ENCODE measurements around the gene PLCB4.

The PLCB4 gene

GRCh38 chr20:9108260-9108659 lies 39.4 kb downstream of the PLCB4 start:
- Mint-ChIP-seq H3K4me1 (ENCODE audit: low read depth) (no peaks in the 10 kb centered on the region), H3K27ac (no peak overlapping the region), H3K36me3 (ENCODE audit: low read depth) (no peaks in the 10 kb centered on the region), H3K27me3 (ENCODE audit: low read depth) (no peaks in the 10 kb centered on the region), H3K4me3 (no peak overlapping the region), H3K9me3 (no peaks in the 10 kb centered on the region)

DNA sequence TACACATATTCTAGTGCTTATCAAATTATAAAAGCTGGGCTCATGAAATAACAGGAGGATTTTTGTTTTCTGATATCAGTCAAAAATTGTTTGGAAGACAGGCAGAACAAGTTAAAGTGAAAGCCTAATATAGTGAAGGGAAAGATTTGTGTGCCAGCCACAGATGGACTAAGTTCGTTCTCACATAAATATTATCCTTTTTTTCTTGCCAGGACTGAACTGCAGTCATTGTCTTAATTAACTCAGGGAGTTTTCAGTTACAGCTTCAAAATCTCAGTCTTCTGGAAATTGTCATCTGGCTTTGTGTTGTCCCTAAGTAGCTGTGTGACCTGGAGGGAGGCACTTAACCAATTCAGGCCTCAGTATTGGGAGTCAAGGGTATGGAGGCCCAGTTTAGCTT lies 40.7 kb downstream of the PLCB4 start:
- Mint-ChIP-seq H3K4me3 (no peak overlapping the region), H3K4me1 (ENCODE audit: low read depth) (no peaks in the 10 kb centered on the region), H3K36me3 (ENCODE audit: low read depth) (no peaks in the 10 kb centered on the region), H3K9me3 (no peaks in the 10 kb centered on the region), H3K27ac (no peak overlapping the region), H3K27me3 (ENCODE audit: low read depth) (no peaks in the 10 kb centered on the region)

- no peaks in the 10 kb centered on the region for H3K36me3 Mint-ChIP-seq (ENCODE audit: low read depth)
- no peaks in the 10 kb centered on the region for H3K27me3 Mint-ChIP-seq (ENCODE audit: low read depth)
- no peak overlapping the region for H3K27ac Mint-ChIP-seq
- H3K9me3 Mint-ChIP-seq, result no peaks in the 10 kb centered on the region
- H3K4me3 Mint-ChIP-seq, result no peak overlapping the region
- H3K4me1 Mint-ChIP-seq (ENCODE audit: low read depth), result no peaks in the 10 kb centered on the region
Measured at GRCh38 chr20:9110365-9110764, 41.5 kb downstream of the PLCB4 start.

- Mint-ChIP-seq H3K36me3 (ENCODE audit: low read depth) (no peaks in the 10 kb centered on the region), H3K27me3 (ENCODE audit: low read depth) (no peaks in the 10 kb centered on the region), H3K4me3 (no peak overlapping the region), H3K9me3 (no peaks in the 10 kb centered on the region), H3K27ac (no peak overlapping the region), H3K4me1 (ENCODE audit: low read depth) (no peaks in the 10 kb centered on the region)
Measured at GRCh38 chr20:9110916-9111432, 42.1 kb downstream of the PLCB4 start.

- H3K27me3 Mint-ChIP-seq (ENCODE audit: low read depth), result no peaks in the 10 kb centered on the region
- H3K4me1 Mint-ChIP-seq (ENCODE audit: low read depth), result no peaks in the 10 kb centered on the region
- H3K36me3 Mint-ChIP-seq (ENCODE audit: low read depth), result no peaks in the 10 kb centered on the region
- H3K27ac Mint-ChIP-seq, result no peak overlapping the region
- no peaks in the 10 kb centered on the region for H3K9me3 Mint-ChIP-seq
- H3K4me3 Mint-ChIP-seq, result no peak overlapping the region
Measured at GRCh38 chr20:9112541-9113515, 43.9 kb downstream of the PLCB4 start.

- Mint-ChIP-seq H3K9me3 (no peaks in the 10 kb centered on the region), H3K27me3 (ENCODE audit: low read depth) (no peaks in the 10 kb centered on the region), H3K27ac (no peak overlapping the region)
Measured at GRCh38 chr20:9114709-9115108, 45.8 kb downstream of the PLCB4 start.

DNA sequence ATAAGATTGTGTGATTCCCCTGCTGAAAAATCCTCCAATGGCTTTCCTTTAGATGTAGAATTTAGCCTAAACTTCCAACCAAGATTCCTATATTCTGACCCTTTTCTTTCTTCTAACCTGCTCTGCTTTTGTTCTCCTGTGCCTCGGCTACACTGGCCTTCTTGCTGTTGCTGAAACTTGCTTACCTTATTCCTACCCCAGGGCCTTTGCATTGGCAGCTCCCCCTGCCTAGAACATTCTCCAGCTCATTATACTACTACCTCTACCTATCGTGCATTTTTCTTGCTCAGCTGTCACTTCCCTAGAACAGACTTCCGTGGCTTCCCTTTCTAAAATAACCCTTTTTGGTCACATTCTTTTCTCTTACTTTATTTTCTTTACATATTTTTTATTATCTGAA lies 48.7 kb downstream of the PLCB4 start:
- H3K27ac Mint-ChIP-seq, result no peak overlapping the region
- no peak overlapping the region for H3K4me3 Mint-ChIP-seq
- no peaks in the 10 kb centered on the region for H3K36me3 Mint-ChIP-seq (ENCODE audit: low read depth)
- H3K9me3 Mint-ChIP-seq, result no peaks in the 10 kb centered on the region
- H3K27me3 Mint-ChIP-seq (ENCODE audit: low read depth), result no peaks in the 10 kb centered on the region
- H3K4me1 Mint-ChIP-seq (ENCODE audit: low read depth), result no peaks in the 10 kb centered on the region

More at GRCh38 chr20:9114709-9115108, 45.8 kb downstream of the PLCB4 start:
- H3K4me3 Mint-ChIP-seq, result no peak overlapping the region
- H3K4me1 Mint-ChIP-seq (ENCODE audit: low read depth), result no peaks in the 10 kb centered on the region
- H3K36me3 Mint-ChIP-seq (ENCODE audit: low read depth), result no peaks in the 10 kb centered on the region

DNA sequence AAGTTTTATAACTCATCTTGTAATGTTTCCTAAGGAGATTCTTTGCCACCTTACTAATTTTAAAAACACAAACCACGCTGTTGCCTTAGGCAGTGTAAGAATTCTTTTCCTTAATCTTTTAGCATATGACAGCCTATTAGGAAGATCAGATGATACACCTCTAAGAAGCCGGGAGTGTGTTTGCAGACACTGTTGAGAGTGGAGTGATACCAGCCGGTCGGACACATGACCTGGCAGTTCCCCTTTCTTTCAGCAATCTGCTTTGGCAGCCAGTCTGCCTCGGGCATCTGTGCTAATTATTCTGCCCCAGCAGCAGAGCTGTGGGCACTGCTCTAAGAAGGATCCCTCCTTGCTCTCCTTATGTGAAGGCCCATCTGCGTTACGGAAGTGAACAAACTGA lies 50.9 kb downstream of the PLCB4 start:
- H3K4me1 Mint-ChIP-seq (ENCODE audit: low read depth), result no peaks in the 10 kb centered on the region
- no peak overlapping the region for H3K27ac Mint-ChIP-seq
- no peaks in the 10 kb centered on the region for H3K27me3 Mint-ChIP-seq (ENCODE audit: low read depth)
- no peaks in the 10 kb centered on the region for H3K36me3 Mint-ChIP-seq (ENCODE audit: low read depth)
- H3K9me3 Mint-ChIP-seq, result no peaks in the 10 kb centered on the region
- no peak overlapping the region for H3K4me3 Mint-ChIP-seq

DNA sequence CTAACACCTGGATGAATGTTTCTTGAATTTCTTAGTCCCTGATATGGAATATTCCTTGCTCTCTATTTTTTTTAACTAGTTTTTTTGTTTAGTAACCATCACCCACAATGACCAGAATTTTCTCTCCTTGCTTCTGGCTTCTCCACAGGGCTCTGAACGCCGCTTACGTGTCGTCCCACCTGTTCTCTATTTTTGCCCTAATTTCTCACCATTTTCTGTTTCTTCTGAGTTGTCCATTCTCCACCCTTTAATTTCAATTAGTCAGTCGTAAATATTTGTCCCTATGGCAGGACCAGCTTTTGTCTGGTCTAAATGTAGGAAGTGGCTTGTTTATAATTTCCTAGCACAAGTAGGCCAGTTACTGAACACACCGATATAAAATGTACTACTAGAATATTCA lies 52.3 kb downstream of the PLCB4 start:
- no peaks in the 10 kb centered on the region for H3K36me3 Mint-ChIP-seq (ENCODE audit: low read depth)
- H3K27me3 Mint-ChIP-seq (ENCODE audit: low read depth), result no peaks in the 10 kb centered on the region
- H3K4me1 Mint-ChIP-seq (ENCODE audit: low read depth), result no peaks in the 10 kb centered on the region
- no peaks in the 10 kb centered on the region for H3K9me3 Mint-ChIP-seq
- H3K4me3 Mint-ChIP-seq, result no peak overlapping the region
- no peak overlapping the region for H3K27ac Mint-ChIP-seq

DNA sequence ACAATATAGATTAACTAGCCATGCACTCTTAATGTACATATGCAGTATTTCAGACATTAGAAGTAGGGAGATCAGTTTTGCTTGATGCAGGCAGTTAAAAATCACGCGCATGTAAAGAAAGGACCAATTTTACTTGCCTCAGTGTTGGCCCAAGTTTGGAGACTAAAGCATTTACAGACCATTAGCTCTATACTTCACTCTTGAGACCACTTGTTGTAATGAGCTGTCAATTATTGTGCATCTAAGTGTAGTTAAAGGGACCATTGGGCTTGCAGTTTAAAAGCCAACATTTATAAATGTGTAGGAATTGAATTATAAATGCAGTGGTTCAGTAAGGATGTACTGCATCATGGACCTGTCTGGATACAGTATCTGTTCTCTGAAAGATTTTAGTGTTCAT lies 53.7 kb downstream of the PLCB4 start:
- no peaks in the 10 kb centered on the region for H3K4me1 Mint-ChIP-seq (ENCODE audit: low read depth)
- no peaks in the 10 kb centered on the region for H3K27me3 Mint-ChIP-seq (ENCODE audit: low read depth)
- H3K36me3 Mint-ChIP-seq (ENCODE audit: low read depth), result no peaks in the 10 kb centered on the region
- H3K9me3 Mint-ChIP-seq, result no peaks in the 10 kb centered on the region
- H3K27ac Mint-ChIP-seq, result no peak overlapping the region
- no peak overlapping the region for H3K4me3 Mint-ChIP-seq

DNA sequence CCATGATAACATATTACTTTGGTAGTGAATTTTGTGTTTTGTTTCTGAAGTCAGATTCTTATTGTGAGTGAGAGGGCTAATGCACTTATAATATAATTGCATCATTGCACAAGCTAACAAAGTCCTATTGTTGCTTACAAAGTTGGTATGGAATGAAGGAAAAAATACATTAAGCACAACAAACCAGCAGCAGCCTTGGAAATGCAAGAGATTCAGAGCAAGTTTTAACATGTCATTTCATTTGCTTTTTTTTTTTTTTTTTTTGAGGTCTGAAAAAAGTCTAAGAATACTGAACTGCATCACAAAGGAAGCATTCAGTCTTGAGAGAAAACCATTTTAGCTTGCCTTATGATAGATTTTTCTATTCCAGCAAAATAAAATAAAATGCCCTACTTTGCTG lies 57.6 kb downstream of the PLCB4 start:
- no peaks in the 10 kb centered on the region for H3K36me3 Mint-ChIP-seq (ENCODE audit: low read depth)
- no peaks in the 10 kb centered on the region for H3K27me3 Mint-ChIP-seq (ENCODE audit: low read depth)
- H3K9me3 Mint-ChIP-seq, result peaks cover 5% of the 10 kb centered on the region
- H3K4me1 Mint-ChIP-seq (ENCODE audit: low read depth), result no peaks in the 10 kb centered on the region
- no peak overlapping the region for H3K27ac Mint-ChIP-seq
- no peak overlapping the region for H3K4me3 Mint-ChIP-seq

DNA sequence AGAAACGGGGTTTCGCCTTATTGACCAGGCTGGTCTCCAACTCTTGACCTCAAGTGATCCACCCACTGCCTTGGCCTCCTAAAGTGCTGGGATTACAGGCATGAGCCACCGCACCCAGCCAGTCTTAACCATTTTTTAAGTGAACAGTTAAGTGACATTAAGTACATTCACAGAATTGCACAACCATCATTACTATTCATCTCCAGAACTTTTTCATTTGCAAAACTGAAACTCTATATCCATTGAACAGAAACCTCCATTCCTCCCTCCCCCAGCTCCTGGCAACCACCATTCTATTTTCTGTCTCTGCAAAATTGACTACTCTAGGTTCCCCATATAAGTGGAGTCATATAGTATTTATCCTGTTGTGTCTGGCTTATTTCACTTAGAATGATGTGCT lies 59.7 kb downstream of the PLCB4 start:
- H3K27me3 Mint-ChIP-seq (ENCODE audit: low read depth), result no peaks in the 10 kb centered on the region
- H3K4me3 Mint-ChIP-seq, result no peak overlapping the region
- peaks cover 5% of the 10 kb centered on the region for H3K9me3 Mint-ChIP-seq
- no peak overlapping the region for H3K27ac Mint-ChIP-seq
- H3K36me3 Mint-ChIP-seq (ENCODE audit: low read depth), result no peaks in the 10 kb centered on the region
- H3K4me1 Mint-ChIP-seq (ENCODE audit: low read depth), result no peaks in the 10 kb centered on the region

- no peak overlapping the region for H3K4me3 Mint-ChIP-seq
- H3K27ac Mint-ChIP-seq, result no peak overlapping the region
- H3K36me3 Mint-ChIP-seq (ENCODE audit: low read depth), result no peaks in the 10 kb centered on the region
- H3K4me1 Mint-ChIP-seq (ENCODE audit: low read depth), result no peaks in the 10 kb centered on the region
- no peaks in the 10 kb centered on the region for H3K27me3 Mint-ChIP-seq (ENCODE audit: low read depth)
- peaks cover 9% of the 10 kb centered on the region for H3K9me3 Mint-ChIP-seq
Measured at GRCh38 chr20:9129756-9130155, 60.9 kb downstream of the PLCB4 start.

GRCh38 chr20:9130521-9130920 lies 61.6 kb downstream of the PLCB4 start:
- H3K27ac Mint-ChIP-seq, result no peak overlapping the region
- no peaks in the 10 kb centered on the region for H3K27me3 Mint-ChIP-seq (ENCODE audit: low read depth)
- no peak overlapping the region for H3K4me3 Mint-ChIP-seq
- H3K36me3 Mint-ChIP-seq (ENCODE audit: low read depth), result no peaks in the 10 kb centered on the region
- no peaks in the 10 kb centered on the region for H3K4me1 Mint-ChIP-seq (ENCODE audit: low read depth)
- peaks cover 9% of the 10 kb centered on the region for H3K9me3 Mint-ChIP-seq

GRCh38 chr20:9131841-9132240 lies 63.0 kb downstream of the PLCB4 start:
- Mint-ChIP-seq H3K27ac (no peak overlapping the region), H3K36me3 (ENCODE audit: low read depth) (no peaks in the 10 kb centered on the region), H3K27me3 (ENCODE audit: low read depth) (no peaks in the 10 kb centered on the region), H3K4me1 (ENCODE audit: low read depth) (no peaks in the 10 kb centered on the region), H3K9me3 (peaks cover 9% of the 10 kb centered on the region), H3K4me3 (no peak overlapping the region)
